DMS79 (cell line): ENCODE results near the gene DYRK1A.

Experiments used
- DNase-seq: peaks from one replicate; lab custom pipeline; 2025; lab: John Stamatoyannopoulos, UW

DYRK1A gene

GRCh38 chr21:37450445-37450941 lies 83.9 kb downstream of the DYRK1A start:
- DNase-seq: no peak

GRCh38 chr21:37451446-37451845 lies 84.9 kb downstream of the DYRK1A start:
- no peak for DNase-seq

- DNase-seq: no peak
Observed at GRCh38 chr21:37452227-37452626, 85.7 kb downstream of the DYRK1A start.

- no peak for DNase-seq
Observed at GRCh38 chr21:37453350-37453749, 86.8 kb downstream of the DYRK1A start.

GRCh38 chr21:37454869-37455503 lies 88.4 kb downstream of the DYRK1A start:
- DNase-seq: no peak

GRCh38 chr21:37455504-37455911 lies 88.9 kb downstream of the DYRK1A start:
- no peak for DNase-seq

GRCh38 chr21:37458669-37459276 lies 92.2 kb downstream of the DYRK1A start:
- DNase-seq: no peak

GRCh38 chr21:37459575-37459974 lies 93.0 kb downstream of the DYRK1A start:
- DNase-seq: no peak

- DNase-seq: no peak
Observed at GRCh38 chr21:37460196-37460595, 93.6 kb downstream of the DYRK1A start.

- DNase-seq: no peak
Observed at GRCh38 chr21:37461479-37461878, 94.9 kb downstream of the DYRK1A start.

GRCh38 chr21:37462087-37462861 lies 95.7 kb downstream of the DYRK1A start:
- no peak for DNase-seq

- DNase-seq: no peak
Observed at GRCh38 chr21:37463083-37463801, 96.7 kb downstream of the DYRK1A start.

- DNase-seq: no peak
Observed at GRCh38 chr21:37467082-37467481, 100.5 kb downstream of the DYRK1A start.

- no peak for DNase-seq
Observed at GRCh38 chr21:37468909-37469308, 102.3 kb downstream of the DYRK1A start.

- no peak for DNase-seq
Observed at GRCh38 chr21:37469441-37469840, 102.9 kb downstream of the DYRK1A start.

GRCh38 chr21:37472581-37472980 lies 106.0 kb downstream of the DYRK1A start:
- no peak for DNase-seq

- no peak for DNase-seq
Observed at GRCh38 chr21:37473491-37473890, 106.9 kb downstream of the DYRK1A start.

GRCh38 chr21:37474342-37474741 lies 107.8 kb downstream of the DYRK1A start:
- no peak for DNase-seq

- DNase-seq: no peak
Observed at GRCh38 chr21:37475186-37475868, 108.8 kb downstream of the DYRK1A start.

- no peak for DNase-seq
Observed at GRCh38 chr21:37478794-37479193, 112.2 kb downstream of the DYRK1A start.

GRCh38 chr21:37483776-37484175 lies 117.2 kb downstream of the DYRK1A start:
- DNase-seq: no peak
